OCI-LY1 (cell line): Measurements from ENCODE around the gene KANK3.
"Not testable (repeated sequence)": the region's sequence is repeated elsewhere in the genome, so short reads cannot be mapped to it uniquely, and the experiment has no call there.

Experiments
- H2AFZ ChIP-seq: fragments of 200-600 bp; sonication (generic), shearing (Covaris generic); 2 replicates; pipeline ENCODE4 v1.6.0; 2014; ENCODE audit warnings: antibody characterized with exemption, mild to moderate bottlenecking, low read length
- H3F3A ChIP-seq: fragments of 200-600 bp; sonication (generic), shearing (Covaris generic); 2 replicates; pipeline ENCODE4 v1.6.0; 2014; ENCODE audit warnings: mild to moderate bottlenecking, antibody characterized with exemption, low read length, moderate library complexity; ENCODE audit not compliant: insufficient read depth
- H3K27ac ChIP-seq: fragments of 200-600 bp; sonication (generic); 2 replicates; pipeline ENCODE4 v1.5.1; 2014; ENCODE audit warnings: low read length, mixed run types, mild to moderate bottlenecking, low read depth; ENCODE audit not compliant: poor library complexity, severe bottlenecking
- H3K27me3 ChIP-seq: fragments of 200-600 bp; sonication (generic); 2 replicates; pipeline ENCODE4 v1.6.0; 2014; ENCODE audit warnings: antibody characterized with exemption, mild to moderate bottlenecking, low read length, moderate library complexity; ENCODE audit not compliant: insufficient read depth
- H3K36me3 ChIP-seq: fragments of 200-600 bp; sonication (generic); 2 replicates; pipeline ENCODE4 v1.6.1; 2014; ENCODE audit warnings: mild to moderate bottlenecking, antibody characterized with exemption, low read length, moderate library complexity, mixed read lengths; ENCODE audit not compliant: insufficient read depth
- H3K4me1 ChIP-seq: fragments of 200-600 bp; sonication (generic); 2 replicates; pipeline ENCODE4 v1.5.1; 2014; ENCODE audit warnings: mild to moderate bottlenecking, low read length, moderate library complexity; ENCODE audit not compliant: insufficient read depth, severe bottlenecking
- H3K4me2 ChIP-seq: fragments of 200-600 bp; sonication (generic), shearing (Covaris generic); 2 replicates; pipeline ENCODE4 v1.6.1; 2014; ENCODE audit warnings: low read length
- H3K4me3 ChIP-seq: fragments of 200-600 bp; sonication (generic); 2 replicates; pipeline ENCODE4 v1.5.1; 2014; ENCODE audit warnings: low read length, low read depth, mild to moderate bottlenecking, mixed read lengths; ENCODE audit not compliant: poor library complexity, severe bottlenecking
- H3K79me2 ChIP-seq: fragments of 200-600 bp; shearing (Covaris generic); 2 replicates; pipeline ENCODE4 v1.6.1; 2016; ENCODE audit warnings: mixed run types, low read length, mixed read lengths; ENCODE audit not compliant: insufficient read depth
- H3K9ac ChIP-seq: fragments of 200-600 bp; sonication (generic), shearing (Covaris generic); 2 replicates; pipeline ENCODE4 v1.6.1; 2014; ENCODE audit warnings: mild to moderate bottlenecking, low read length, mixed read lengths
- H3K9me2 ChIP-seq: fragments of 200-600 bp; sonication (generic), shearing (Covaris generic); 2 replicates; pipeline ENCODE4 v1.6.1; 2014; ENCODE audit warnings: low read depth, mild to moderate bottlenecking, low read length, mixed read lengths
- H3K9me3 ChIP-seq: fragments of 200-600 bp; shearing (Covaris generic); 2 replicates; pipeline ENCODE4 v1.6.1; 2014; ENCODE audit warnings: low read length, mixed read lengths
- H4K20me1 ChIP-seq: fragments of 200-600 bp; sonication (generic), shearing (Covaris generic); 2 replicates; pipeline ENCODE4 v1.6.0; 2016; ENCODE audit warnings: mild to moderate bottlenecking, low read length; ENCODE audit not compliant: insufficient read depth
- CTCF ChIP-seq: fragments of 200-600 bp; sonication (generic), shearing (Covaris generic); IDR thresholded peaks from 2 replicates; pipeline ENCODE4 v1.5.1; 2017; ENCODE audit warnings: mild to moderate bottlenecking, antibody characterized with exemption, low read length, moderate library complexity, mixed read lengths
- EZH2 ChIP-seq: fragments of 200-600 bp; sonication (generic), shearing (Covaris generic); IDR thresholded peaks from 2 replicates; pipeline ENCODE4 v1.8.0; 2017; ENCODE audit warnings: borderline replicate concordance, mixed run types, mild to moderate bottlenecking, antibody characterized with exemption, low read length, moderate library complexity, mixed read lengths

The KANK3 gene

GRCh38 chr19:8379156-8379891, 36.3 kb upstream of the KANK3 start:
- H3K9ac ChIP-seq, H3K4me1 ChIP-seq, H3K9me3 ChIP-seq, H3K4me2 ChIP-seq, H3K27ac ChIP-seq, H3K27me3 ChIP-seq, H3K4me3 ChIP-seq, H2AFZ ChIP-seq, H3K9me2 ChIP-seq, H3K36me3 ChIP-seq, H3F3A ChIP-seq, H4K20me1 ChIP-seq, H3K79me2 ChIP-seq: not testable (repeated sequence)

- Histone ChIP-seq H3F3A (no peaks in the 10 kb centered on the region), H3K27ac (no peak overlapping the region), H3K27me3 (no peaks in the 10 kb centered on the region)
Observed at GRCh38 chr19:8377598-8377997, 34.5 kb upstream of the KANK3 start.

GRCh38 chr19:8376373-8376974, 33.4 kb upstream of the KANK3 start:
- H3F3A ChIP-seq, H3K4me2 ChIP-seq, H3K27ac ChIP-seq, H2AFZ ChIP-seq, H3K9me2 ChIP-seq, H3K9ac ChIP-seq, H3K79me2 ChIP-seq, H4K20me1 ChIP-seq, H3K9me3 ChIP-seq, H3K4me1 ChIP-seq, H3K4me3 ChIP-seq, H3K36me3 ChIP-seq, H3K27me3 ChIP-seq: not testable (repeated sequence)

More at GRCh38 chr19:8377598-8377997, 34.5 kb upstream of the KANK3 start:
- H3K9me2 ChIP-seq = no peaks in the 10 kb centered on the region
- H3K9me3 ChIP-seq = no peaks in the 10 kb centered on the region
- H3K79me2 ChIP-seq = no peaks in the 10 kb centered on the region
- no peaks in the 10 kb centered on the region; the same call in 1 of the 2 replicates for H3K36me3 ChIP-seq
- H3K4me3 ChIP-seq = no peak overlapping the region
- H3K9ac ChIP-seq = no peak overlapping the region
- H4K20me1 ChIP-seq = no peaks in the 10 kb centered on the region
- H3K4me2 ChIP-seq = no peak overlapping the region
- H3K4me1 ChIP-seq = no peaks in the 10 kb centered on the region
- H2AFZ ChIP-seq = no peak overlapping the region
- TF ChIP-seq CTCF (no peak), EZH2 (no peak)

GRCh38 chr19:8375766-8376165, 32.7 kb upstream of the KANK3 start:
- H3K27ac ChIP-seq, H3K27me3 ChIP-seq, H4K20me1 ChIP-seq, H3K79me2 ChIP-seq, H3K4me3 ChIP-seq, H2AFZ ChIP-seq, H3K4me2 ChIP-seq, H3K9ac ChIP-seq, H3K4me1 ChIP-seq, H3K9me3 ChIP-seq, H3F3A ChIP-seq, H3K36me3 ChIP-seq, H3K9me2 ChIP-seq: not testable (repeated sequence)
